ENCODE data around the gene INAVA.

The INAVA gene

DNA sequence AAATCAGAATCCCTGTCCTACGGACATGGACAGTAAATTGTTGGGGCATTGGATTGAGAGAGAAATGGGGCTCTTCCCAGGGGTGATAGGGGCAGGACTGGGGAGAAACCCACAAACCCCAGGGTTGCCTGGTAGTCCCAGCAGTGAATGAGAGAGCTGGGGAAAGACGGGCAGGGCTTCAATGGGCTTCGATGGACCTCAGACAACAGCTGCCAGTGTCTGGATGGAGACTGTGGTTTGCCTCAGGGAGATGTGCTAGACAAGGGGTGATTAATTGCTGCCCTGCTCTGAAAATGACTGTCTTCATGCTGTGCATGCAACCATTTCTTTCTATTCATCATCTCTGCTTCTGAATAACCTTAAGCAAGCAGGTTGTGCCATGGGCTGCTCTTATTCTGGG lies 14.5 kb upstream of the INAVA start:
- Histone ChIP-seq H3K4me2 (ENCODE audit: low read depth, low read length, poor library complexity, severe bottlenecking) (peak overlapping the region; percentile 58), H3F3A (ENCODE audit: low read depth) (no peaks in the 10 kb centered on the region), H3K27me3 (ENCODE audit: insufficient read depth, low read length, poor library complexity, severe bottlenecking) (no peaks in the 10 kb centered on the region), H3K9me2 (replicated peaks; ENCODE audit: low read depth, low read length) (no peaks in the 10 kb centered on the region), H3K9me3 (ENCODE audit: insufficient read depth, low read depth, low read length) (no peaks in the 10 kb centered on the region), H3K4me1 (ENCODE audit: insufficient read depth, low read length, poor library complexity, severe bottlenecking) (peaks cover 63% of the 10 kb centered on the region), H3K36me3 (ENCODE audit: insufficient read depth, low read length) (no peaks in the 10 kb centered on the region), H4K20me1 (ENCODE audit: insufficient read depth, low read length, poor library complexity, severe bottlenecking) (no peaks in the 10 kb centered on the region), H2AFZ (ENCODE audit: low read length) (no peak overlapping the region), H3K79me2 (ENCODE audit: insufficient read depth, low read length) (peaks cover 26% of the 10 kb centered on the region), H3K4me3 (ENCODE audit: low read length, poor library complexity, severe bottlenecking) (no peak overlapping the region), H3K9ac (ENCODE audit: low read depth, low read length, poor library complexity, severe bottlenecking) (peak overlapping the region; percentile 23)
- TF ChIP-seq, protein P1, sequence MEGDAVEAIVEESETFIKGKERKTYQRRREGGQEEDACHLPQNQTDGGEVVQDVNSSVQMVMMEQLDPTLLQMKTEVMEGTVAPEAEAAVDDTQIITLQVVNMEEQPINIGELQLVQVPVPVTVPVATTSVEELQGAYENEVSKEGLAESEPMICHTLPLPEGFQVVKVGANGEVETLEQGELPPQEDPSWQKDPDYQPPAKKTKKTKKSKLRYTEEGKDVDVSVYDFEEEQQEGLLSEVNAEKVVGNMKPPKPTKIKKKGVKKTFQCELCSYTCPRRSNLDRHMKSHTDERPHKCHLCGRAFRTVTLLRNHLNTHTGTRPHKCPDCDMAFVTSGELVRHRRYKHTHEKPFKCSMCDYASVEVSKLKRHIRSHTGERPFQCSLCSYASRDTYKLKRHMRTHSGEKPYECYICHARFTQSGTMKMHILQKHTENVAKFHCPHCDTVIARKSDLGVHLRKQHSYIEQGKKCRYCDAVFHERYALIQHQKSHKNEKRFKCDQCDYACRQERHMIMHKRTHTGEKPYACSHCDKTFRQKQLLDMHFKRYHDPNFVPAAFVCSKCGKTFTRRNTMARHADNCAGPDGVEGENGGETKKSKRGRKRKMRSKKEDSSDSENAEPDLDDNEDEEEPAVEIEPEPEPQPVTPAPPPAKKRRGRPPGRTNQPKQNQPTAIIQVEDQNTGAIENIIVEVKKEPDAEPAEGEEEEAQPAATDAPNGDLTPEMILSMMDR (conservative IDR thresholded peaks at IDR 0.05; ENCODE audit: low read length) = no peak
- TF ChIP-seq EZH2phosphoT487 (IDR thresholded peaks at IDR 0.05; ENCODE audit: borderline replicate concordance) = no peak

DNA sequence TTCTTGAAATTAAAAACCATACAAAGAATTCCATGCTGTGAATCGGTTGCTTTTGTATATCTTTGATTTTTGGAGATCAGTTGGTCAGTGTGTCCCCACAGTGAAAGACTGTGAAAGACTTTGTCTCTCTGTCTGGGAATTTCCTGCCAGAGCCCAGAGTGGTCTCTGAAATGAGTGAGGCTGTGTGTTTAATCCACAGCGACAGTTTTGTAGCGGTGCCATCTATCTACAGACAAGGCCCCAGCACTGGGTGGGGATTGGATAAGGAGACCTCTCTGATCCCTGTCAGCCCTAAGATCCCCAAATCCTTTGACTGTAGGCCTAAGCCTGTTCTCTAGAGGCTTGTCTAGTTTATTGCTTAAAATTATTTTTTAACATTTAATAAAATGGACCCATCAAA lies 11.6 kb upstream of the INAVA start:
- Histone ChIP-seq H2AFZ (ENCODE audit: low read length) (no peak overlapping the region), H3K4me2 (ENCODE audit: low read depth, low read length, poor library complexity, severe bottlenecking) (peak overlapping the region; percentile 72), H3K9me2 (replicated peaks; ENCODE audit: low read depth, low read length) (no peaks in the 10 kb centered on the region), H3K36me3 (ENCODE audit: insufficient read depth, low read length) (no peaks in the 10 kb centered on the region), H3K9ac (ENCODE audit: low read depth, low read length, poor library complexity, severe bottlenecking) (peak overlapping the region; percentile 59), H4K20me1 (ENCODE audit: insufficient read depth, low read length, poor library complexity, severe bottlenecking) (no peaks in the 10 kb centered on the region), H3K27me3 (ENCODE audit: insufficient read depth, low read length, poor library complexity, severe bottlenecking) (no peaks in the 10 kb centered on the region), H3K4me1 (ENCODE audit: insufficient read depth, low read length, poor library complexity, severe bottlenecking) (peaks cover 79% of the 10 kb centered on the region), H3K4me3 (ENCODE audit: low read length, poor library complexity, severe bottlenecking) (no peak overlapping the region), H3F3A (ENCODE audit: low read depth) (peaks cover 18% of the 10 kb centered on the region), H3K79me2 (ENCODE audit: insufficient read depth, low read length) (peaks cover 40% of the 10 kb centered on the region), H3K9me3 (ENCODE audit: insufficient read depth, low read depth, low read length) (no peaks in the 10 kb centered on the region)
- TF ChIP-seq EZH2phosphoT487 (IDR thresholded peaks at IDR 0.05; ENCODE audit: borderline replicate concordance) = no peak
- TF ChIP-seq, protein P1 (conservative IDR thresholded peaks at IDR 0.05; ENCODE audit: low read length) = no peak

DNA sequence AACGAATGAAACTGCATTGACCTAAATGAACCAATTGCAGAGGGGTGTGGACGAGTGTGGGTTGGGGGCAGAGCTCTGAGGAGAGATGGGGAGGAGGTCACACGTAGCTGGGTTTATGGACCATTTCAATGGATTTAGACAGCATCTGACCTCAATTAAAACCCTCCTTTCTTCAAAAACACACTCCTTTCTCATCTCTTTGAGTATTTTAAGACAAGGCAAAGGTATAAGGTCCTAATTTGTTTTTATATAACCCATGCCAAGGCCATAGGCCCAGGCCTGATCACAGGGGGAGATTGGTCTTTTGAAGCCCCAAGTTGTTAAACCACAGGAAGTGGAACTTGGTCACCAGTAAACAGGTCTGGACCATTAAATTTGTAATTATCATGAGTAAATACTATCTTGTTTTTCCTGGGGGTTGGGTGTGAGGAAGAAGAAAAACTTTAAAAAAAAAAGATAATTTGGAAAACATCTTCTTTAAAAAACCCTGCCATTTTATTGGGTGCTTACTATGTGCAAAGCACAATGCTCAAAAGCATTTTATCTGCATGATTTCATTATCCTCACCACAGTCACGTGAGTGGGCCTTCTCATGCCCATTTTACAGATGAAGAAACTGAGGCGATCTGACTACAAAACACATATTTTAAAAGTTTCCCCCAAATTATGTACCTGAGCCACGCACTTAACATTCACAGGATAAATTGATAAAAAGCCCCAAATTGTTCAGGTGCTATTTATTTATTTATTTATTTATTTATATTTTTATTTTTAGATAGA lies 8.9 kb upstream of the INAVA start:
- H3K9me2 ChIP-seq (replicated peaks; ENCODE audit: low read depth, low read length) = no peaks in the 10 kb centered on the region
- H3K4me2 ChIP-seq (ENCODE audit: low read depth, low read length, poor library complexity, severe bottlenecking) = peak overlapping the region; percentile 72
- H3K9ac ChIP-seq (ENCODE audit: low read depth, low read length, poor library complexity, severe bottlenecking) = peak overlapping the region; percentile 59
- H3K9me3 ChIP-seq (ENCODE audit: insufficient read depth, low read depth, low read length) = no peaks in the 10 kb centered on the region
- H3K4me3 ChIP-seq (ENCODE audit: low read length, poor library complexity, severe bottlenecking) = peak overlapping the region; percentile 59
- H4K20me1 ChIP-seq (ENCODE audit: insufficient read depth, low read length, poor library complexity, severe bottlenecking) = no peaks in the 10 kb centered on the region
- no peaks in the 10 kb centered on the region for H3K36me3 ChIP-seq (ENCODE audit: insufficient read depth, low read length)
- no peak for TF ChIP-seq EZH2phosphoT487 (IDR thresholded peaks at IDR 0.05; ENCODE audit: borderline replicate concordance)
- TF ChIP-seq, protein P1 (conservative IDR thresholded peaks at IDR 0.05; ENCODE audit: low read length) = no peak
- H3F3A ChIP-seq (ENCODE audit: low read depth) = peaks cover 18% of the 10 kb centered on the region
- peaks cover 83% of the 10 kb centered on the region for H3K4me1 ChIP-seq (ENCODE audit: insufficient read depth, low read length, poor library complexity, severe bottlenecking)
- H3K27me3 ChIP-seq (ENCODE audit: insufficient read depth, low read length, poor library complexity, severe bottlenecking) = no peaks in the 10 kb centered on the region
- H3K79me2 ChIP-seq (ENCODE audit: insufficient read depth, low read length) = peaks cover 37% of the 10 kb centered on the region
- H2AFZ ChIP-seq (ENCODE audit: low read length) = peak overlapping the region; percentile 8; the same call in 1 of the 2 replicates
